SK-N-MC (cell line): ENCODE data around the gene C3orf22.

ENCODE experiments used
- EZH2 ChIP-seq: fragments of 200-600 bp; sonication (generic); IDR thresholded peaks from one replicate; pipeline ENCODE4 v1.6.1; 2017; ENCODE audit warnings: antibody characterized with exemption
- POLR2AphosphoS5 ChIP-seq: IDR thresholded peaks from 2 replicates; pipeline ENCODE4 v1.6.1; 2012; ENCODE audit warnings: mild to moderate bottlenecking, low read depth, low read length, borderline replicate concordance

- TF ChIP-seq EZH2: no peak
- TF ChIP-seq POLR2AphosphoS5: no peak
Observed at GRCh38 chr3:126507886-126508285, 50.8 kb downstream of the C3orf22 start.
